Measurements from ENCODE around the gene ACOX3. TPM values are rescaled to one million over a fixed set of nuclear protein-coding genes. Genes with fewer than 3 reads are reported as not detected.

Gene ACOX3
- total and polyA plus RNA-seq, 2 of the 8 experiments (the other 6 are each of a cell fraction or from before 2014, with no cell fraction given) = 2.5 to 9.9 TPM

DNA sequence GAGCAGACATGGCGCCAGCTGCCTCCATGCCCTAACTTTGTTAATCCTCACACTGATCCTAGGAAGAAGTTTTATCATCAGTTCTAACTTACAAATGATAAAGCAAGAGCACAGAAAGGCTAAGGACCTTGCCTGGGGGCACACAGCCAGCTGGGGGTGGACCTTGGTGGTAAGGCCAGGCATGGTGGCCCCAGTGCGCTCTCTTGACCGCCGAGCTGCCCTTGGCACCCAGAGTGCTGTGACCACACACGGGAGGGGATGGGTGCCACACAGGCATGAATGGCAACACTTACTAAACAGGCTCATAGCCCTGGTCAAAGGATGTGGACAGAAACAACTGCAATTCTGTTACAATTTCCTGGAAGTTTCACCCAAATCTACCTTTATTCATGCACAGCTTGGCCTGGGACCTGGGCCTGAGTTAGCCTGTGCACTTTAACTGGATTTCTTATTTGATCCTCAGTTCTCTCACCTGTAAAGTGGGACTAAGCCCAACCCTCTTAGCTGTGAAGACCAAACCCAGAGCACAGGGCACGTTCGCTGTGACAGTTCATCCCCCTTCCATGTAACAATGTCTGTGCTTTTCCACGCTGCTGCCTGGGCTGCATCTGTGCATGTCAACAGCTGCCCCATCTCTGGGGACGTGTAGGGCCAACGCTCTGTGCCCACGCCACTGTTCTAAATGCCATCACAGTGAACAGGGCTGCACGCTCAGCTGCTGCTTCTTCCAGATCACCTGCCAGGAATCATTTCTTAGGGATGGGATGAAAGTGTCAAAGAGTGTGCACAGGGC lies 44.8 kb downstream of the ACOX3 start:
- WGBS, 2 experiments (ENCODE audit: extremely low coverage in 1 of 2, insufficient coverage in 1 of 2, insufficient read length in 1 of 2, insufficient replicate concordance in 2 of 2, low coverage in 1 of 2, low lambda C conversion rate in 2 of 2, missing lambda C conversion rate in 1 of 2) = 94% methylated on average over 12 of the region's 12 CpGs; no CpG with 5 or more reads in 1 of the 2 experiments
- no peaks in the 10 kb centered on the region; the same call in 1 of the 2 replicates for H3K23me2 ChIP-seq (ENCODE audit: low read depth, low read length)
- H3K27ac ChIP-seq (ENCODE audit: low read depth, low read length) = no peak overlapping the region; the same call in 1 of the 2 replicates
- no peak overlapping the region for H4K8ac ChIP-seq (ENCODE audit: extremely low read depth, insufficient read depth, low read length)
- no peak overlapping the region for H3K4me2 ChIP-seq (ENCODE audit: insufficient read depth in 1 of 2, low read depth in 2 of 2, low read length in 2 of 2)
- CTCF ChIA-PET (ENCODE audit: partially characterized antibody) = interaction anchor here (0.7 to 10.4 kb wide), 10 partner anchors 8 to 373 kb away, joined by 3 to 94 read pairs (median 4); no protein-coding TSS in a partner anchor
- peak overlapping the region; percentile 1; the same call in 1 of the 2 replicates for H2BK5ac ChIP-seq (ENCODE audit: low read depth, low read length)
- H3K23ac ChIP-seq (ENCODE audit: insufficient read length) = no peak overlapping the region
- no peak overlapping the region for H3K4me3 ChIP-seq (ENCODE audit: extremely low read depth in 1 of 4, insufficient read depth in 2 of 4, low read depth in 3 of 4, low read length in 4 of 4)
- H2BK12ac ChIP-seq (ENCODE audit: low read depth, low read length) = peak overlapping the region; percentile 32; the same call in 1 of the 2 replicates
- no peak overlapping the region for H2BK20ac ChIP-seq (ENCODE audit: low read length)
- no peak overlapping the region for H3K18ac ChIP-seq (ENCODE audit: extremely low read depth, low read length)
- peaks cover 0 to 8% (median 6%) of the 10 kb centered on the region in 4 experiments; a peak in 6 of 7 replicates for H3K4me1 ChIP-seq (replicated peaks in 1 of 4; ENCODE audit: control insufficient read depth in 3 of 4, insufficient read depth in 4 of 4, low read length in 3 of 4)
- no peaks in the 10 kb centered on the region for H3K9me3 ChIP-seq (ENCODE audit: insufficient read depth in 2 of 2, low read depth in 1 of 2, low read length in 1 of 2)
- no peak overlapping the region for H2BK15ac ChIP-seq (ENCODE audit: low read length)
- H3K36me3 ChIP-seq (ENCODE audit: control insufficient read depth in 2 of 4, insufficient read depth in 4 of 4, low read length in 3 of 4) = no peaks in the 10 kb centered on the region
- no peak overlapping the region for H3K56ac ChIP-seq (replicated peaks; ENCODE audit: insufficient read length, low read depth, low read length)
- no peak overlapping the region for H2BK120ac ChIP-seq (replicated peaks; ENCODE audit: low read depth, low read length)
- no peak for DNase-seq (ENCODE audit: low read depth in 1 of 2, low spot score in 2 of 2)
- no peak overlapping the region for H4K5ac ChIP-seq (ENCODE audit: insufficient read length, low read depth, low read length)
- no peak for FAIRE-seq
- H4K91ac ChIP-seq (replicated peaks; ENCODE audit: insufficient read length, low read length) = peak overlapping the region; percentile 36
- H3K14ac ChIP-seq (ENCODE audit: insufficient read length) = no peak overlapping the region
- no peaks in the 10 kb centered on the region for H3K27me3 ChIP-seq (replicated peaks in 1 of 4; ENCODE audit: control insufficient read depth in 3 of 4, extremely low read depth in 1 of 4, insufficient read depth in 3 of 4, low read length in 3 of 4)
- no peak overlapping the region for H2AK5ac ChIP-seq (ENCODE audit: low read depth, low read length)
- POLR2A ChIA-PET (ENCODE audit: partially characterized antibody) = interaction anchor here (1.1 kb wide), 1 partner anchor 208 kb away, joined by 3 read pairs; no protein-coding TSS in a partner anchor
- H2AFZ ChIP-seq (ENCODE audit: low read length) = no peak overlapping the region
- H4K20me1 ChIP-seq (replicated peaks in 1 of 2; ENCODE audit: control insufficient read depth in 1 of 2, insufficient read depth in 2 of 2, low read length in 2 of 2) = no peaks in the 10 kb centered on the region
- no peak for TF ChIP-seq JUN (IDR thresholded peaks at IDR 0.05; ENCODE audit: low read depth, low read length)
- no peak for TF ChIP-seq CEBPB (IDR thresholded peaks at IDR 0.05; ENCODE audit: low read depth, low read length)
- TF ChIP-seq, protein P1, sequence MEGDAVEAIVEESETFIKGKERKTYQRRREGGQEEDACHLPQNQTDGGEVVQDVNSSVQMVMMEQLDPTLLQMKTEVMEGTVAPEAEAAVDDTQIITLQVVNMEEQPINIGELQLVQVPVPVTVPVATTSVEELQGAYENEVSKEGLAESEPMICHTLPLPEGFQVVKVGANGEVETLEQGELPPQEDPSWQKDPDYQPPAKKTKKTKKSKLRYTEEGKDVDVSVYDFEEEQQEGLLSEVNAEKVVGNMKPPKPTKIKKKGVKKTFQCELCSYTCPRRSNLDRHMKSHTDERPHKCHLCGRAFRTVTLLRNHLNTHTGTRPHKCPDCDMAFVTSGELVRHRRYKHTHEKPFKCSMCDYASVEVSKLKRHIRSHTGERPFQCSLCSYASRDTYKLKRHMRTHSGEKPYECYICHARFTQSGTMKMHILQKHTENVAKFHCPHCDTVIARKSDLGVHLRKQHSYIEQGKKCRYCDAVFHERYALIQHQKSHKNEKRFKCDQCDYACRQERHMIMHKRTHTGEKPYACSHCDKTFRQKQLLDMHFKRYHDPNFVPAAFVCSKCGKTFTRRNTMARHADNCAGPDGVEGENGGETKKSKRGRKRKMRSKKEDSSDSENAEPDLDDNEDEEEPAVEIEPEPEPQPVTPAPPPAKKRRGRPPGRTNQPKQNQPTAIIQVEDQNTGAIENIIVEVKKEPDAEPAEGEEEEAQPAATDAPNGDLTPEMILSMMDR (IDR thresholded peaks at IDR 0.05; ENCODE audit: control extremely low read depth in 1 of 3, insufficient read depth in 1 of 3, low read depth in 1 of 3, low read length in 3 of 3) = no peak
- no peak for TF ChIP-seq SRF (IDR thresholded peaks at IDR 0.05; ENCODE audit: low read depth, low read length)
- no peak for TF ChIP-seq ZNF274 (IDR thresholded peaks at IDR 0.05; ENCODE audit: borderline replicate concordance, extremely low read depth, low read length)
- TF ChIP-seq JUND (IDR thresholded peaks at IDR 0.05; ENCODE audit: low read length) = no peak
- no peak for TF ChIP-seq TAF1 (IDR thresholded peaks at IDR 0.05; ENCODE audit: low read depth, low read length)
- no peak for TF ChIP-seq HDAC2 (IDR thresholded peaks at IDR 0.05; ENCODE audit: borderline replicate concordance in 1 of 2, low read depth in 2 of 2, low read length in 2 of 2)
- H3K4ac ChIP-seq (replicated peaks; ENCODE audit: insufficient read length, low read depth, low read length) = no peak overlapping the region
- no peaks in the 10 kb centered on the region for H3K79me1 ChIP-seq (ENCODE audit: low read depth, low read length)
- H3K9ac ChIP-seq (replicated peaks in 1 of 4; ENCODE audit: extremely low read depth in 1 of 4, low read depth in 3 of 4, low read length in 3 of 4) = no peak overlapping the region
- H3K79me2 ChIP-seq (ENCODE audit: control insufficient read depth in 1 of 2, insufficient read depth in 2 of 2, low read length in 2 of 2) = no peaks in the 10 kb centered on the region
